GM23338 (cell line): ENCODE data around the gene SLC35A5. TPM values are rescaled to one million over a fixed set of nuclear protein-coding genes. Genes with fewer than 3 reads are reported as not detected.

Experiments used
- ATAC-seq: fragments of 200-7000 bp; cut with Tn5 transposase; 3 replicates; pipeline ENCODE4 v1.9.1; 2020
- DNase-seq: peaks from one replicate; pipeline ENCODE4 v3.0.0-alpha.2; 2015; ENCODE audit warnings: low spot score
- H2AFZ ChIP-seq: fragments of 200-600 bp; sonication (generic); 2 replicates; pipeline ENCODE4 v1.8.0; 2016; ENCODE audit warnings: antibody characterized with exemption, mild to moderate bottlenecking, moderate library complexity
- H3F3A ChIP-seq: fragments of 200-600 bp; sonication (generic); replicated peaks from 2 replicates; pipeline ENCODE4 v1.8.0; 2017; ENCODE audit warnings: antibody characterized with exemption, mixed run types, low read depth
- H3K27ac ChIP-seq: fragments of 200-600 bp; sonication (generic); 2 replicates; pipeline ENCODE4 v1.6.1; 2016; ENCODE audit warnings: low read depth
- H3K27me3 ChIP-seq: fragments of 200-600 bp; sonication (generic); 2 replicates; pipeline ENCODE4 v1.8.0; 2016; ENCODE audit warnings: mild to moderate bottlenecking, mixed run types, moderate library complexity; ENCODE audit not compliant: insufficient read depth
- H3K36me3 ChIP-seq: fragments of 200-600 bp; sonication (generic); 2 replicates; pipeline ENCODE4 v1.8.0; 2016; ENCODE audit warnings: mild to moderate bottlenecking; ENCODE audit not compliant: insufficient read depth
- H3K4me1 ChIP-seq: fragments of 200-600 bp; sonication (generic); 2 replicates; pipeline ENCODE4 v1.8.0; 2016; ENCODE audit warnings: mild to moderate bottlenecking, moderate library complexity; ENCODE audit not compliant: insufficient read depth
- H3K4me2 ChIP-seq: fragments of 200-600 bp; sonication (generic); 2 replicates; pipeline ENCODE4 v1.7.1; 2017; ENCODE audit warnings: mixed run types
- H3K4me3 ChIP-seq: fragments of 200-600 bp; sonication (generic); 2 replicates; pipeline ENCODE4 v1.6.1; 2016; ENCODE audit warnings: mixed run types
- H3K79me2 ChIP-seq: fragments of 200-600 bp; sonication (generic); replicated peaks from 2 replicates; pipeline ENCODE4 v1.8.0; 2017; ENCODE audit warnings: mild to moderate bottlenecking; ENCODE audit not compliant: insufficient read depth
- H3K9me2 ChIP-seq: fragments of 200-600 bp; sonication (generic); 2 replicates; pipeline ENCODE4 v1.8.0; 2017; ENCODE audit not compliant: insufficient read depth
- H4K20me1 ChIP-seq: fragments of 200-600 bp; sonication (generic); replicated peaks from 2 replicates; pipeline ENCODE4 v1.8.0; 2017; ENCODE audit warnings: mild to moderate bottlenecking; ENCODE audit not compliant: insufficient read depth
- H3K27ac Mint-ChIP-seq: 2 replicates; pipeline ENCODE4 v1.8.0; 2020; ENCODE audit warnings: inconsistent platforms, mild to moderate bottlenecking, moderate library complexity, mixed read lengths
- H3K27me3 Mint-ChIP-seq: 3 replicates; pipeline ENCODE4 v1.8.0; 2022; ENCODE audit warnings: low read depth, mild to moderate bottlenecking, moderate library complexity, mixed read lengths, inconsistent platforms; ENCODE audit not compliant: insufficient read depth, poor library complexity
- H3K36me3 Mint-ChIP-seq: 3 replicates; pipeline ENCODE4 v1.8.0; 2021; ENCODE audit warnings: low read depth, mild to moderate bottlenecking, inconsistent platforms, moderate library complexity, mixed read lengths
- H3K4me1 Mint-ChIP-seq: 3 replicates; pipeline ENCODE4 v1.8.0; 2020; ENCODE audit warnings: mild to moderate bottlenecking, inconsistent platforms, mixed read lengths
- H3K4me3 Mint-ChIP-seq: 3 replicates; pipeline ENCODE4 v1.8.0; 2021; ENCODE audit warnings: moderate library complexity, mild to moderate bottlenecking, inconsistent platforms, mixed read lengths
- H3K9me3 Mint-ChIP-seq: 3 replicates; pipeline ENCODE4 v1.8.0; 2020; ENCODE audit warnings: moderate library complexity, mild to moderate bottlenecking, inconsistent platforms, mixed read lengths
- CREB1 ChIP-seq: fragments of 250-450 bp; sonication (Bioruptor Pico); IDR thresholded peaks from 2 replicates; pipeline ENCODE4 v1.5.0; 2020; ENCODE audit warnings: low read depth, mild to moderate bottlenecking, moderate library complexity
- EZH2 ChIP-seq: fragments of 200-600 bp; sonication (generic); IDR thresholded peaks from one replicate; pipeline ENCODE4 v1.8.0; 2017; ENCODE audit warnings: antibody characterized with exemption, mild to moderate bottlenecking, low read depth; ENCODE audit not compliant: unreplicated experiment
- EZH2phosphoT487 ChIP-seq: fragments of 200-600 bp; sonication (generic); IDR thresholded peaks from one replicate; pipeline ENCODE4 v1.8.1; 2018; ENCODE audit warnings: antibody characterized with exemption; ENCODE audit not compliant: unreplicated experiment
- JUNB ChIP-seq: IDR thresholded peaks from one replicate; pipeline ENCODE4 v1.6.1; 2016; ENCODE audit warnings: antibody characterized with exemption; ENCODE audit not compliant: unreplicated experiment
- NANOG ChIP-seq: IDR thresholded peaks from 2 replicates; pipeline ENCODE4 v1.6.1; 2016; ENCODE audit warnings: antibody characterized with exemption, borderline replicate concordance
- POLR2AphosphoS5 ChIP-seq: IDR thresholded peaks from 2 replicates; pipeline ENCODE4 v1.6.1; 2016; ENCODE audit warnings: antibody characterized with exemption, low read depth
- STAT1 ChIP-seq: IDR thresholded peaks from one replicate; pipeline ENCODE4 v1.6.1; 2016; ENCODE audit warnings: antibody characterized with exemption; ENCODE audit not compliant: unreplicated experiment
- ZNF114 ChIP-seq: fragments of 250-450 bp; sonication (Bioruptor Pico); IDR thresholded peaks from 2 replicates; pipeline ENCODE4 v1.5.0; 2020; ENCODE audit warnings: mild to moderate bottlenecking, moderate library complexity
- ZNF331 ChIP-seq: fragments of 250-450 bp; sonication (Bioruptor Pico); IDR thresholded peaks from 2 replicates; pipeline ENCODE4 v1.5.0; 2020; ENCODE audit warnings: low read depth, mild to moderate bottlenecking, moderate library complexity
- polyA plus RNA-seq: library from polyadenylated mRNA; unstranded; fragments of >200 nt; fragmentation: Nextera tagmentation; extraction: Ambion mirVana; gene quantifications from 2 replicates; pipeline ENCODE4 v1.2.1, GENCODE V29; 2016
- total RNA-seq: library from RNA; depleted of rRNA; stranded (reverse); fragments of >200 nt; shearing (Covaris generic); gene quantifications from 2 replicates; pipeline ENCODE4 v1.2.3, GENCODE V29; 2014
- TF ChIP-seq, protein P1 (sequence below): IDR thresholded peaks from one replicate; pipeline ENCODE4 v1.6.1; 2018; ENCODE audit warnings: antibody characterized with exemption; ENCODE audit not compliant: unreplicated experiment
- TF ChIP-seq, protein P2 (sequence below): IDR thresholded peaks from 2 replicates; pipeline ENCODE4 v1.6.1; 2016; ENCODE audit warnings: antibody characterized with exemption
- TF ChIP-seq, protein P3 (sequence below), 2 experiments: fragments of 200-600 bp in 1 of 2; sonication (generic) in 1 of 2; conservative IDR thresholded peaks; 2 replicates each; pipeline versions ENCODE4 v1.5.1 to v1.6.1; 2016 to 2017; ENCODE audit warnings: antibody characterized with exemption in 2 of 2, low read depth in 2 of 2, mild to moderate bottlenecking in 2 of 2, moderate library complexity in 1 of 2
- TF ChIP-seq, protein P4 (sequence below): fragments of 250-450 bp; sonication (Bioruptor Pico); IDR thresholded peaks from 2 replicates; pipeline ENCODE4 v1.5.0; 2020; ENCODE audit warnings: mild to moderate bottlenecking, moderate library complexity

SLC35A5 gene
- total and polyA plus RNA-seq, 2 experiments from 2014 or later, result 19.9 to 40.4 TPM

DNA sequence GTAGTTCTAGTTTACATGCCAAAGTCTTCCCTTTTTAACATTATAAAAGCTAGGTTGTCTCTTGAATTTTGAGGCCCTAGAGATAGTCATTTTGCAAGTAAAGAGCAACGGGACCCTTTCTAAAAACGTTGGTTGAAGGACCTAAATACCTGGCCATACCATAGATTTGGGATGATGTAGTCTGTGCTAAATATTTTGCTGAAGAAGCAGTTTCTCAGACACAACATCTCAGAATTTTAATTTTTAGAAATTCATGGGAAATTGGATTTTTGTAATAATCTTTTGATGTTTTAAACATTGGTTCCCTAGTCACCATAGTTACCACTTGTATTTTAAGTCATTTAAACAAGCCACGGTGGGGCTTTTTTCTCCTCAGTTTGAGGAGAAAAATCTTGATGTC is 21.3 kb downstream of the SLC35A5 start:
- H3K36me3 ChIP-seq, result no peaks in the 10 kb centered on the region
- no peak overlapping the region for H2AFZ ChIP-seq
- no peak overlapping the region for H3K4me3 ChIP-seq
- peaks cover 17% of the 10 kb centered on the region; the same call in 2 of the 3 replicates for H3K36me3 Mint-ChIP-seq
- no peak overlapping the region for H3K27ac Mint-ChIP-seq
- ATAC-seq (no peak), DNase-seq (no peak)
- no peaks in the 10 kb centered on the region for H3K9me2 ChIP-seq
- no peaks in the 10 kb centered on the region for H3K27me3 ChIP-seq
- TF ChIP-seq, protein P1, sequence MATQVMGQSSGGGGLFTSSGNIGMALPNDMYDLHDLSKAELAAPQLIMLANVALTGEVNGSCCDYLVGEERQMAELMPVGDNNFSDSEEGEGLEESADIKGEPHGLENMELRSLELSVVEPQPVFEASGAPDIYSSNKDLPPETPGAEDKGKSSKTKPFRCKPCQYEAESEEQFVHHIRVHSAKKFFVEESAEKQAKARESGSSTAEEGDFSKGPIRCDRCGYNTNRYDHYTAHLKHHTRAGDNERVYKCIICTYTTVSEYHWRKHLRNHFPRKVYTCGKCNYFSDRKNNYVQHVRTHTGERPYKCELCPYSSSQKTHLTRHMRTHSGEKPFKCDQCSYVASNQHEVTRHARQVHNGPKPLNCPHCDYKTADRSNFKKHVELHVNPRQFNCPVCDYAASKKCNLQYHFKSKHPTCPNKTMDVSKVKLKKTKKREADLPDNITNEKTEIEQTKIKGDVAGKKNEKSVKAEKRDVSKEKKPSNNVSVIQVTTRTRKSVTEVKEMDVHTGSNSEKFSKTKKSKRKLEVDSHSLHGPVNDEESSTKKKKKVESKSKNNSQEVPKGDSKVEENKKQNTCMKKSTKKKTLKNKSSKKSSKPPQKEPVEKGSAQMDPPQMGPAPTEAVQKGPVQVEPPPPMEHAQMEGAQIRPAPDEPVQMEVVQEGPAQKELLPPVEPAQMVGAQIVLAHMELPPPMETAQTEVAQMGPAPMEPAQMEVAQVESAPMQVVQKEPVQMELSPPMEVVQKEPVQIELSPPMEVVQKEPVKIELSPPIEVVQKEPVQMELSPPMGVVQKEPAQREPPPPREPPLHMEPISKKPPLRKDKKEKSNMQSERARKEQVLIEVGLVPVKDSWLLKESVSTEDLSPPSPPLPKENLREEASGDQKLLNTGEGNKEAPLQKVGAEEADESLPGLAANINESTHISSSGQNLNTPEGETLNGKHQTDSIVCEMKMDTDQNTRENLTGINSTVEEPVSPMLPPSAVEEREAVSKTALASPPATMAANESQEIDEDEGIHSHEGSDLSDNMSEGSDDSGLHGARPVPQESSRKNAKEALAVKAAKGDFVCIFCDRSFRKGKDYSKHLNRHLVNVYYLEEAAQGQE, result no peak
- TF ChIP-seq EZH2, result no peak
- TF ChIP-seq CREB1 (CRISPR knock-in tag), result no peak
- TF ChIP-seq, protein P2, sequence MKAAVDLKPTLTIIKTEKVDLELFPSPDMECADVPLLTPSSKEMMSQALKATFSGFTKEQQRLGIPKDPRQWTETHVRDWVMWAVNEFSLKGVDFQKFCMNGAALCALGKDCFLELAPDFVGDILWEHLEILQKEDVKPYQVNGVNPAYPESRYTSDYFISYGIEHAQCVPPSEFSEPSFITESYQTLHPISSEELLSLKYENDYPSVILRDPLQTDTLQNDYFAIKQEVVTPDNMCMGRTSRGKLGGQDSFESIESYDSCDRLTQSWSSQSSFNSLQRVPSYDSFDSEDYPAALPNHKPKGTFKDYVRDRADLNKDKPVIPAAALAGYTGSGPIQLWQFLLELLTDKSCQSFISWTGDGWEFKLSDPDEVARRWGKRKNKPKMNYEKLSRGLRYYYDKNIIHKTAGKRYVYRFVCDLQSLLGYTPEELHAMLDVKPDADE, result no peak
- no peak for TF ChIP-seq STAT1
- TF ChIP-seq, protein P3, sequence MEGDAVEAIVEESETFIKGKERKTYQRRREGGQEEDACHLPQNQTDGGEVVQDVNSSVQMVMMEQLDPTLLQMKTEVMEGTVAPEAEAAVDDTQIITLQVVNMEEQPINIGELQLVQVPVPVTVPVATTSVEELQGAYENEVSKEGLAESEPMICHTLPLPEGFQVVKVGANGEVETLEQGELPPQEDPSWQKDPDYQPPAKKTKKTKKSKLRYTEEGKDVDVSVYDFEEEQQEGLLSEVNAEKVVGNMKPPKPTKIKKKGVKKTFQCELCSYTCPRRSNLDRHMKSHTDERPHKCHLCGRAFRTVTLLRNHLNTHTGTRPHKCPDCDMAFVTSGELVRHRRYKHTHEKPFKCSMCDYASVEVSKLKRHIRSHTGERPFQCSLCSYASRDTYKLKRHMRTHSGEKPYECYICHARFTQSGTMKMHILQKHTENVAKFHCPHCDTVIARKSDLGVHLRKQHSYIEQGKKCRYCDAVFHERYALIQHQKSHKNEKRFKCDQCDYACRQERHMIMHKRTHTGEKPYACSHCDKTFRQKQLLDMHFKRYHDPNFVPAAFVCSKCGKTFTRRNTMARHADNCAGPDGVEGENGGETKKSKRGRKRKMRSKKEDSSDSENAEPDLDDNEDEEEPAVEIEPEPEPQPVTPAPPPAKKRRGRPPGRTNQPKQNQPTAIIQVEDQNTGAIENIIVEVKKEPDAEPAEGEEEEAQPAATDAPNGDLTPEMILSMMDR (conservative IDR thresholded peaks at IDR 0.05; ENCODE audit: low read depth in 2 of 2), result no peak
- TF ChIP-seq ZNF331 (CRISPR knock-in tag), result no peak
- no peak for TF ChIP-seq NANOG
- TF ChIP-seq ZNF114 (CRISPR knock-in tag), result no peak
- TF ChIP-seq, protein P4, sequence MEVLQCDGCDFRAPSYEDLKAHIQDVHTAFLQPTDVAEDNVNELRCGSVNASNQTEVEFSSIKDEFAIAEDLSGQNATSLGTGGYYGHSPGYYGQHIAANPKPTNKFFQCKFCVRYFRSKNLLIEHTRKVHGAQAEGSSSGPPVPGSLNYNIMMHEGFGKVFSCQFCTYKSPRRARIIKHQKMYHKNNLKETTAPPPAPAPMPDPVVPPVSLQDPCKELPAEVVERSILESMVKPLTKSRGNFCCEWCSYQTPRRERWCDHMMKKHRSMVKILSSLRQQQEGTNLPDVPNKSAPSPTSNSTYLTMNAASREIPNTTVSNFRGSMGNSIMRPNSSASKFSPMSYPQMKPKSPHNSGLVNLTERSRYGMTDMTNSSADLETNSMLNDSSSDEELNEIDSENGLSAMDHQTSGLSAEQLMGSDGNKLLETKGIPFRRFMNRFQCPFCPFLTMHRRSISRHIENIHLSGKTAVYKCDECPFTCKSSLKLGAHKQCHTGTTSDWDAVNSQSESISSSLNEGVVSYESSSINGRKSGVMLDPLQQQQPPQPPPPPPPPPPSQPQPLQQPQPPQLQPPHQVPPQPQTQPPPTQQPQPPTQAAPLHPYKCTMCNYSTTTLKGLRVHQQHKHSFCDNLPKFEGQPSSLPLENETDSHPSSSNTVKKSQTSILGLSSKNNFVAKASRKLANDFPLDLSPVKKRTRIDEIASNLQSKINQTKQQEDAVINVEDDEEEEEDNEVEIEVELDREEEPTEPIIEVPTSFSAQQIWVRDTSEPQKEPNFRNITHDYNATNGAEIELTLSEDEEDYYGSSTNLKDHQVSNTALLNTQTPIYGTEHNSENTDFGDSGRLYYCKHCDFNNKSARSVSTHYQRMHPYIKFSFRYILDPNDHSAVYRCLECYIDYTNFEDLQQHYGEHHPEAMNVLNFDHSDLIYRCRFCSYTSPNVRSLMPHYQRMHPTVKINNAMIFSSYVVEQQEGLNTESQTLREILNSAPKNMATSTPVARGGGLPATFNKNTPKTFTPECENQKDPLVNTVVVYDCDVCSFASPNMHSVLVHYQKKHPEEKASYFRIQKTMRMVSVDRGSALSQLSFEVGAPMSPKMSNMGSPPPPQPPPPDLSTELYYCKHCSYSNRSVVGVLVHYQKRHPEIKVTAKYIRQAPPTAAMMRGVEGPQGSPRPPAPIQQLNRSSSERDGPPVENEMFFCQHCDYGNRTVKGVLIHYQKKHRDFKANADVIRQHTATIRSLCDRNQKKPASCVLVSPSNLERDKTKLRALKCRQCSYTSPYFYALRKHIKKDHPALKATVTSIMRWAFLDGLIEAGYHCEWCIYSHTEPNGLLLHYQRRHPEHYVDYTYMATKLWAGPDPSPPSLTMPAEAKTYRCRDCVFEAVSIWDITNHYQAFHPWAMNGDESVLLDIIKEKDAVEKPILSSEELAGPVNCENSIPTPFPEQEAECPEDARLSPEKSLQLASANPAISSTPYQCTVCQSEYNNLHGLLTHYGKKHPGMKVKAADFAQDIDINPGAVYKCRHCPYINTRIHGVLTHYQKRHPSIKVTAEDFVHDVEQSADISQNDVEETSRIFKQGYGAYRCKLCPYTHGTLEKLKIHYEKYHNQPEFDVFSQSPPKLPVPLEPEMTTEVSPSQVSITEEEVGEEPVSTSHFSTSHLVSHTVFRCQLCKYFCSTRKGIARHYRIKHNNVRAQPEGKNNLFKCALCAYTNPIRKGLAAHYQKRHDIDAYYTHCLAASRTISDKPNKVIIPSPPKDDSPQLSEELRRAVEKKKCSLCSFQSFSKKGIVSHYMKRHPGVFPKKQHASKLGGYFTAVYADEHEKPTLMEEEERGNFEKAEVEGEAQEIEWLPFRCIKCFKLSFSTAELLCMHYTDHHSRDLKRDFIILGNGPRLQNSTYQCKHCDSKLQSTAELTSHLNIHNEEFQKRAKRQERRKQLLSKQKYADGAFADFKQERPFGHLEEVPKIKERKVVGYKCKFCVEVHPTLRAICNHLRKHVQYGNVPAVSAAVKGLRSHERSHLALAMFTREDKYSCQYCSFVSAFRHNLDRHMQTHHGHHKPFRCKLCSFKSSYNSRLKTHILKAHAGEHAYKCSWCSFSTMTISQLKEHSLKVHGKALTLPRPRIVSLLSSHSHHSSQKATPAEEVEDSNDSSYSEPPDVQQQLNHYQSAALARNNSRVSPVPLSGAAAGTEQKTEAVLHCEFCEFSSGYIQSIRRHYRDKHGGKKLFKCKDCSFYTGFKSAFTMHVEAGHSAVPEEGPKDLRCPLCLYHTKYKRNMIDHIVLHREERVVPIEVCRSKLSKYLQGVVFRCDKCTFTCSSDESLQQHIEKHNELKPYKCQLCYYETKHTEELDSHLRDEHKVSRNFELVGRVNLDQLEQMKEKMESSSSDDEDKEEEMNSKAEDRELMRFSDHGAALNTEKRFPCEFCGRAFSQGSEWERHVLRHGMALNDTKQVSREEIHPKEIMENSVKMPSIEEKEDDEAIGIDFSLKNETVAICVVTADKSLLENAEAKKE, result no peak
- TF ChIP-seq POLR2AphosphoS5, result no peak
- no peak for TF ChIP-seq EZH2phosphoT487
- no peak for TF ChIP-seq JUNB
- H3K4me2 ChIP-seq, result no peak overlapping the region
- H3K27me3 Mint-ChIP-seq, result no peaks in the 10 kb centered on the region
- H3K4me1 Mint-ChIP-seq, result peaks cover 12% of the 10 kb centered on the region; the same call in 2 of the 3 replicates
- H3F3A ChIP-seq, result no peaks in the 10 kb centered on the region
- H3K4me3 Mint-ChIP-seq, result no peak overlapping the region
- H3K4me1 ChIP-seq, result peaks cover 20% of the 10 kb centered on the region
- H3K27ac ChIP-seq, result no peak overlapping the region
- H3K9me3 Mint-ChIP-seq, result no peaks in the 10 kb centered on the region
- no peaks in the 10 kb centered on the region for H4K20me1 ChIP-seq
- no peaks in the 10 kb centered on the region for H3K79me2 ChIP-seq
